GM18511 (cell line): ENCODE results near the gene MRPL41.
"Not testable (repeated sequence)": the region's sequence is repeated elsewhere in the genome, so short reads cannot be mapped to it uniquely, and the experiment has no call there.

Experiments used
- ATAC-seq: cut with Tn5 transposase; IDR thresholded peaks from one replicate; pipeline ENCODE4 v1.9.1; 2021; ENCODE audit warnings: mild to moderate bottlenecking, moderate library complexity; ENCODE audit not compliant: unreplicated experiment

MRPL41 gene

GRCh38 chr9:137521405-137521985, 30.2 kb upstream of the MRPL41 start:
- no peak for ATAC-seq

GRCh38 chr9:137522746-137523455, 28.8 kb upstream of the MRPL41 start:
- ATAC-seq, result no peak

GRCh38 chr9:137524161-137524980, 27.3 kb upstream of the MRPL41 start:
- ATAC-seq, result no peak

DNA sequence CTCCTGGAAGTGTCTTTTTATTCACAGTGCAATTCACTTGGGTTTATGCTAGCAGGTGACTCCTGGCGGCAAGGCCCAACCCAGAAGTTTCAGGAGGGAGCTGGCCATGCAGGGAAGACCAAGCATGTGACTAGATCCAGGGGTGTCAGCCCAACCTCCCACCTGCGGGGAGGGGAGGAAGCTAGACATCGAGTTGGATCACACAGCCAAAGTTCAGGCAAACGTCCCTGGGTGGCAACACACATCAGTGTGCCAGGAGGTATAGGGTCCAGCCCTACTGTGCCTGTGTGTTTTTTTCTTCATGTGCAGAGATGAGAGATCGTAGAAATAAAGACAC, 26.7 kb upstream of the MRPL41 start:
- no peak for ATAC-seq

DNA sequence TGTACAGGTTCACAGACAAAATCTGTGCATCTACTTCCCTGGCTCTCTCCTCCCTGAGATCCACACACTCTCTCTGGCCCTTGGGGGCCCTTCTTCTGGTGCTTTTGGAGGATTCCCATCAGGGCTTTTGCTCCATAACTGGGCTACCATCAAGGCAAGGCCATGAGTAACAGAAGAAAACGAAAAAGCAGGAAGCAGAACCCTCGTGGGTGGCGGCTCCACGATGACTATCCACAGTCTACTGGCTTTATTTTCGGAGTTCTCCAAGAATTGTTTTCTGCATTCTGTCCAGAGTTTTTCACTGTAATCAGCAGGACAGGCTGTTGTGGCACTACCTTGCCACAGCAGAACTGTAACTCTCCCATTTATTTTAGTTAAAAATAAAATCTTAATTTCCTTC, 21.3 kb upstream of the MRPL41 start:
- no peak for ATAC-seq

DNA sequence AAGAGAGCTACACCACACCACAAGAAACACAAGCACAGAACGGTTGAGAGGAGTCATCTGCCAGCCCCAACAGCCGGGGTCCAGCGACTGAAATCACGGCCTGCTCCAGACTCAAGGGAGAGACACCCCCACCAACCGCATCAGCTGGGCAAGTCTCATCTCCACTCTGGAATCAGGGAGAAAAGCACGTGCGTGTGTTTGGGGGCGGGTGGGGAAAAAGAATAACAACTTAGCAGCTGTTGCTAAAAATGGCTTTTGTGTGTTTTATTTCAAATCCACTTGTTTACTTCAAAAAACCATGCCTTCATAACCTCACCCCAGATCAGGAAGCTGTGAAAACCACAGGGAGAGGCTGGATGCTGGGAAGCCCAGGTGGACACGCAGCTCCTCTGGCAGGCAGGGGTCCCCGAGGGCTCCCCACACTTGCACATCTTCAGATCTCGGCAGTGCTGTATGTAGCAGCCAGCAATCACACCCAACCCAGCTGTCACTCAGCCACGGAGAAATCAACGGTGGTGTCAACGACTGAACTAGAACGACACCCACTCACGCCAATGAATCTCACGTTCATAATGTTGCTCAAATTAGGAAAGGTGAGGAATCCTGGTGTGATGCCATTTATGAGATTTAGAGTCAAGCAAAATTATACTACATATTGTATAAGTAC, 20.4 kb upstream of the MRPL41 start:
- ATAC-seq, result no peak

DNA sequence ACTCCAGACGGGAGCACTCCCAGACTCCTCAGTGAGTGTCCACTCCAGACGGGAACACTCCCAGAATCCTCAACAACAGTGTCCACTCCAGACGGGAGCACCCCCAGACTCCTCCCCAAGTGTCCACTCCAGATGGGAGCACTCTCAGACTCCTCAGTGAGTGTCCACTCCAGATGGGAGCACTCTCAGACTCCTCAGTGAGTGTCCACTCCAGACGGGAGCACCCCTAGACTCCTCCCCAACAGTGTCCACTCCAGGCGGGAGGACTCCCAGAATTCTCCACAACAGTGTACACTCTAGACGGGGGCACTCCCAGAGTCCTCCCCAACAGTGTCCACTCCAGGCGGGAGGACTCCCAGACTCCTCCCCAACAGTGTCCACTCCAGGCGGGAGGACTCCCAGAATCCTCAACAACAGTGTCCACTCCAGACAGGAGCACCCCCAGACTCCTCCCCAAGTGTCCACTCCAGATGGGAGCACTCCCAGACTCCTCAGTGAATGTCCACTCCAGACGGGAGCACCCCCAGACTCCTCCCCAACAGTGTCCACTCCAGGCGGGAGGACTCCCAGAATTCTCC, 18.7 kb upstream of the MRPL41 start:
- ATAC-seq, result not testable (repeated sequence)

DNA sequence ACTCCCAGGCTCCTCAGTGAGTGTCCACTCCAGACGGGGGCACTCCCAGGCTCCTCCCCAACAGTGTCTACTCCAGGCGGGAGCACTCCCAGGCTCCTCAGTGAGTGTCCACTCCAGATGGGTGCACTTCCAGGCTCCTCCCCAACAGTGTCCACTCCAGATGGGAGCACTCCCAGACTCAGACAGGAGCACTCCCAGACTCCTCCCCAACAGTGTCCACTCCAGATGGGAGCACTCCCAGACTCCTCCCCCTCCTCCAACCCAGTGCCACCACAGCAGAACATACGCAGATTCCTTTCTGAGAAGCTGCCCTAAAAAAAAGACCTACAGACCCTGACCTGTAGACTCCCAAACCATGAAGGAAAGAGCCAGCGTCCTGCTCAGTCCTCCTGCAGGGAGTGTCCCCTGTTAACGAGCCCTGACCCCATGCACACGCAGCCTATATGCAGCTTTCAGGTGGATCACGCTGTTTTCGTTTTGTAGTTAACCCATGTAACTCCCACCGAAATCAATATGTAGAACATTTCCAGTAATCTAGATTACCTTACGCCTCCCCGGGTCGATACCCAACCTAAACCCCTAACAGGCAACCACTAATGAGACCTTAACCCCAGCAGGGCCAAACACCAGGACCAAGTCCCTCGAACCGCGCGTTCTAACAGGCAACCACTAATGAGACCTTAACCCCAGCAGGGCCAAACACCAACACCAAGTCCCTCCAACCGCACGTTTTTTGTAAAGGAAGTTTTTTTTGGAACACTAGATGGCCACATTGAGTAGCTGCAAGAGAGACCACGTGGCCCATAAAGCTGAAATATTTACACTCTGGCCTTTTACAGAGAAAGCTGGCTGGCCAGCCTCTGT, 17.2 kb upstream of the MRPL41 start:
- ATAC-seq, result no peak

- ATAC-seq, result no peak
These were observed 16.6 kb upstream of the MRPL41 start for GRCh38 chr9:137535120-137535428.

GRCh38 chr9:137536594-137537131, 15.0 kb upstream of the MRPL41 start:
- not testable (repeated sequence) for ATAC-seq

- no peak for ATAC-seq
These were observed 13.6 kb upstream of the MRPL41 start for GRCh38 chr9:137538058-137538457.

- ATAC-seq, result no peak
These were observed 11.1 kb upstream of the MRPL41 start for GRCh38 chr9:137540536-137540935.

DNA sequence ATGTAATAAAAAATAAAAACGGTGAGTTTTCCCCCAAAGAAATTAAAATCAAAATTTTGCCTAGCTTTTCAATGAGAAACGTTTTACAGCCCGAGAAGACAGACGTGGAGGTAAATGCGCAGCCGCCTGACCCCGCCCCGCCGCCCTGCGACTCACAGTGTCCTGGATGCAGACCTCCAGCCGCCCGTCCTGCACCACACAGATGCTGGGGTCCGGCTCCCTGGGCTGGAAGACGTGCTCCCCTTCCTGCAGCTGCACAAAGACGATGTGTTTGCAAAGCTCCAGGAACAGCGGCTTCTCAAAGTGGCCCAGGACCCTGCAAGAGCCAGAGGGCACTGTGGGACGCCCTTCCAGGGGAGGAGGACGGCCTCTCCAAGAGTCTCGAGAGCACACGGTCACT, 9.2 kb upstream of the MRPL41 start:
- no peak for ATAC-seq

DNA sequence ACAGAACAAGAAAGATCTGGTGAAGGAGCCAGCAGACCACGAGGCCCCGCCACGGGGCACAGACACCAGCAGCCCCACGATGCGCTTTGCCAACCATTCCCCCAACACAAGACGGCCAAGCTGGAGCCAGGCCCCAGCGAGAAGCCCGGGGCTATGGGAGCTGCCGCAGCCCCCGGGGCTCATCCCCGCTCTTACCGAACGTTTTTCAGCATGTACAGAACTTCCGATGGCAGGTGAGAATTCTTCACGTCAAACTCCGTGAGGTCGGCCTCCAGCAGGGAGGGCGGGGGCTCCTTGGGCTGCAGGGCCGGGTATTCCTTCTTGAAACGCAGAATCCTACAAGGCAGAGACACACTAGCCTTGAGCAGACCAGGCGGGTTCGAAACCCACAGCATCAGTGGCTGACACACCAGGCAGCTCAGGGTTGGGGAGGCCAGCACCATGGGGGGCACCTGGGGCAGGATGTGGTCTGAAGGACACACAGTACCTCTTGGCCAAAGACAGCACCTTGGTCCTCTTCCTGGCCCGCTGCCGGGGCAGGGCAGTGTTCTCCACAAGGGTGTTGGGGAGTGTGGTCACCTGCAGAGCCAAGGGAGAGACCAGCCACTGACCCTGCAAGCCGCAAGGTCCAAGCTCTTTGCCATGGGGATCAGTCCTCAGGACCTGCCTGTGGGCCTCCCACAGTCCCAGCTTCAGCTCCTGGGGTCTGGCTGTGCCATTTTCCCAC, 8.3 kb upstream of the MRPL41 start:
- ATAC-seq, result no peak

DNA sequence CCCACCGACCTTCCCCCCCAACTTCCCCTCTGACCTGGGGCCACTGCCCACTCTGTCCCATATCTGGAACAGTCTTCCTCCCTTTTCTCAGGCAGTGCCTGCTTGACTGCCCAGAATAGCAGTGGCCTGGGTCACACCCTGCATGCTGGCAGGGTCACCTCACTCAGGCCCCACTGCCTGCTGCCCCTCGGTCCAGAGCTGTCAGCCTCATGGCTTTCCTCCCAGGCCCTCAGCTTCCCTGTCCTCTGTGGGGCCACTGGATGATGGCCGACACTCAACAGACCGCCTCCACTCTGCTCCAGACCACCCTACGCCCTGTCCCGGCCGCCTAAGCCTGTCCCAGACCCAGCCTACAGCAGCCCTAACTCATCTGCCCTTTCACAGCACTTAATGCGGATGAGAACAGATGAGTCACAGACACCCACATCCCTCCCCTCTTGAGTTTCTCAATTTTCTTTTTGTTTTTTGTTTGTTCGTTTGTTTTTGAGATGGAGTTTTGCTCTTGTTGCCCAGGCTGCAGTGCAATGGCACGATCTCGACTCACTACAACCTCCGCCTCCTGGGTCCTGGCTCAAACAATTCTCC, 7.4 kb upstream of the MRPL41 start:
- ATAC-seq, result no peak

DNA sequence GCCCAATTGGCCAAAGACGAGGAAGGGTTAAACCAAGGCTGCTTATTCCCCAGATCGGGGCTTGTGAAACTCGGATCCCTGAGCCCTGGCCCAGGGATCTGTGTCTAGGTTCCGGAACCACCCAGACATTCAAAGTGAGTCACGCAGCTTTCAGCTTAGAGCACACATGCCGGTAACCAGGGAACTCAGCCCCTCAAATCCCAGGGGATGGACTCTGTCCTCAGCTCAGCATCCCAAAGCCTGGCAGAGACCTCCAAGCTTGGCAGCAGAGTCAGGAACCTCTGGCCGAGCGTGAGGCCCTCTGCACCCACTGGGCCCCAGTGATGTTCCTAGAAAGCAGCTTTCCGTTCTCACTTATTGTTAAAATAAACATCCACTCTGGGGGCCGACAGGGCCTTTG, 6.6 kb upstream of the MRPL41 start:
- ATAC-seq, result no peak

GRCh38 chr9:137547687-137548543, 3.8 kb upstream of the MRPL41 start:
- ATAC-seq, result no peak

GRCh38 chr9:137550231-137550621, 1.5 kb upstream of the MRPL41 start, which contains the start of gene PNPLA7:
TSS of gene PNPLA7 (minus strand) at chr9:137550402. CDS start at chr9:137550197, 205 bp downstream.
- ATAC-seq, result no peak
